Type B pancreatic cell (in vitro differentiated cells): ENCODE results near the gene SMIM38. TPM values are rescaled to one million over a fixed set of nuclear protein-coding genes. Genes with fewer than 3 reads are reported as not detected.

Experiments used
- DNase-seq: peaks from one replicate; pipeline ENCODE4 v3.0.0; 2021; ENCODE audit warnings: mixed read lengths; ENCODE audit not compliant: unreplicated experiment; ENCODE audit errors: extremely low spot score
- H3K27ac Mint-ChIP-seq: 2 replicates; pipeline ENCODE4 v1.8.0; 2021; ENCODE audit warnings: mild to moderate bottlenecking, mixed read lengths
- H3K27me3 Mint-ChIP-seq: 2 replicates; pipeline ENCODE4 v1.8.0; 2021; ENCODE audit warnings: mixed read lengths
- H3K36me3 Mint-ChIP-seq: 2 replicates; pipeline ENCODE4 v1.8.0; 2021; ENCODE audit warnings: mixed read lengths
- H3K4me1 Mint-ChIP-seq: one replicate; pipeline ENCODE4 v1.8.0; 2021; ENCODE audit warnings: mixed read lengths; ENCODE audit not compliant: unreplicated experiment
- H3K4me3 Mint-ChIP-seq: 2 replicates; pipeline ENCODE4 v1.8.0; 2021; ENCODE audit warnings: mild to moderate bottlenecking, mixed read lengths
- H3K9me3 Mint-ChIP-seq: 2 replicates; pipeline ENCODE4 v1.8.0; 2021; ENCODE audit warnings: mixed read lengths
- total RNA-seq: library from RNA; stranded (reverse); gene quantifications from 2 replicates; pipeline ENCODE4 v1.2.1, GENCODE V29; 2021; ENCODE audit warnings: low replicate concordance
- TF ChIP-seq, protein P1 (sequence below): fragments of 200-600 bp; sonication (generic); conservative IDR thresholded peaks from 2 replicates; pipeline ENCODE4 v1.5.0; 2021; ENCODE audit warnings: antibody characterized with exemption, mild to moderate bottlenecking

Gene SMIM38
- total RNA-seq, 1 donor from 2014 or later, result 5.3 TPM

GRCh38 chr11:69129053-69129452 is 26.7 kb upstream of the SMIM38 start:
- TF ChIP-seq, protein P1, sequence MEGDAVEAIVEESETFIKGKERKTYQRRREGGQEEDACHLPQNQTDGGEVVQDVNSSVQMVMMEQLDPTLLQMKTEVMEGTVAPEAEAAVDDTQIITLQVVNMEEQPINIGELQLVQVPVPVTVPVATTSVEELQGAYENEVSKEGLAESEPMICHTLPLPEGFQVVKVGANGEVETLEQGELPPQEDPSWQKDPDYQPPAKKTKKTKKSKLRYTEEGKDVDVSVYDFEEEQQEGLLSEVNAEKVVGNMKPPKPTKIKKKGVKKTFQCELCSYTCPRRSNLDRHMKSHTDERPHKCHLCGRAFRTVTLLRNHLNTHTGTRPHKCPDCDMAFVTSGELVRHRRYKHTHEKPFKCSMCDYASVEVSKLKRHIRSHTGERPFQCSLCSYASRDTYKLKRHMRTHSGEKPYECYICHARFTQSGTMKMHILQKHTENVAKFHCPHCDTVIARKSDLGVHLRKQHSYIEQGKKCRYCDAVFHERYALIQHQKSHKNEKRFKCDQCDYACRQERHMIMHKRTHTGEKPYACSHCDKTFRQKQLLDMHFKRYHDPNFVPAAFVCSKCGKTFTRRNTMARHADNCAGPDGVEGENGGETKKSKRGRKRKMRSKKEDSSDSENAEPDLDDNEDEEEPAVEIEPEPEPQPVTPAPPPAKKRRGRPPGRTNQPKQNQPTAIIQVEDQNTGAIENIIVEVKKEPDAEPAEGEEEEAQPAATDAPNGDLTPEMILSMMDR, result no peak
- Mint-ChIP-seq H3K4me1 (peaks cover 7% of the 10 kb centered on the region), H3K4me3 (no peak overlapping the region), H3K27me3 (no peaks in the 10 kb centered on the region), H3K9me3 (peaks cover 6% of the 10 kb centered on the region), H3K27ac (no peak overlapping the region), H3K36me3 (no peaks in the 10 kb centered on the region)
- DNase-seq, result no peak

DNA sequence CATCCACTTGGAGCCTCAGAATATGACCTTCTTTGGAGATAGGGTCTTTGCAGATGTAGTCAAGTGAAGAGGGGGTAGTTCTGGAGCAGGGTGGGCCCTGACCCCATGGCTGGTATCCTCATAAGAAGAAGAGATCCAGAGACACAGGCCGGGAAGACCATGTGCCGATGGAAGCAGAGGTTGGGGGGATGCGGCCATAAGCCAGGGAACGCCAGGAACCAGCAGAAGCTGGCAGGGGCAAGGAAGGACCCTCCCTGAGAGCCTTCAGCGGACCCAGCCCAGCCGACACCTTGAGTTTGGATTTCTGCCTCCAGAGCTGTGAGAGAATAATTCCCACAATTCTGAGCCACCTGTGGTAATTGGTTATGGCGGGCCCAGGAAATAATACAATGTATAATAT is 26.1 kb upstream of the SMIM38 start:
- no peaks in the 10 kb centered on the region for H3K27me3 Mint-ChIP-seq
- no peak overlapping the region for H3K27ac Mint-ChIP-seq
- no peak overlapping the region for H3K4me3 Mint-ChIP-seq
- peaks cover 1% of the 10 kb centered on the region for H3K4me1 Mint-ChIP-seq
- TF ChIP-seq, protein P1, result no peak
- peaks cover 6% of the 10 kb centered on the region for H3K9me3 Mint-ChIP-seq
- DNase-seq, result no peak
- H3K36me3 Mint-ChIP-seq, result no peaks in the 10 kb centered on the region

GRCh38 chr11:69130654-69131053 is 25.1 kb upstream of the SMIM38 start:
- DNase-seq, result no peak
- H3K27ac Mint-ChIP-seq, result no peak overlapping the region
- TF ChIP-seq, protein P1, result no peak
- H3K9me3 Mint-ChIP-seq, result peaks cover 6% of the 10 kb centered on the region
- no peaks in the 10 kb centered on the region for H3K27me3 Mint-ChIP-seq
- H3K36me3 Mint-ChIP-seq, result no peaks in the 10 kb centered on the region
- H3K4me1 Mint-ChIP-seq, result no peaks in the 10 kb centered on the region
- H3K4me3 Mint-ChIP-seq, result no peak overlapping the region

GRCh38 chr11:69131121-69131566 is 24.6 kb upstream of the SMIM38 start:
- H3K4me3 Mint-ChIP-seq, result no peak overlapping the region
- DNase-seq, result no peak
- TF ChIP-seq, protein P1, result no peak
- no peaks in the 10 kb centered on the region for H3K36me3 Mint-ChIP-seq
- H3K4me1 Mint-ChIP-seq, result peaks cover 4% of the 10 kb centered on the region
- no peaks in the 10 kb centered on the region for H3K27me3 Mint-ChIP-seq
- peaks cover 6% of the 10 kb centered on the region for H3K9me3 Mint-ChIP-seq
- no peak overlapping the region for H3K27ac Mint-ChIP-seq

DNA sequence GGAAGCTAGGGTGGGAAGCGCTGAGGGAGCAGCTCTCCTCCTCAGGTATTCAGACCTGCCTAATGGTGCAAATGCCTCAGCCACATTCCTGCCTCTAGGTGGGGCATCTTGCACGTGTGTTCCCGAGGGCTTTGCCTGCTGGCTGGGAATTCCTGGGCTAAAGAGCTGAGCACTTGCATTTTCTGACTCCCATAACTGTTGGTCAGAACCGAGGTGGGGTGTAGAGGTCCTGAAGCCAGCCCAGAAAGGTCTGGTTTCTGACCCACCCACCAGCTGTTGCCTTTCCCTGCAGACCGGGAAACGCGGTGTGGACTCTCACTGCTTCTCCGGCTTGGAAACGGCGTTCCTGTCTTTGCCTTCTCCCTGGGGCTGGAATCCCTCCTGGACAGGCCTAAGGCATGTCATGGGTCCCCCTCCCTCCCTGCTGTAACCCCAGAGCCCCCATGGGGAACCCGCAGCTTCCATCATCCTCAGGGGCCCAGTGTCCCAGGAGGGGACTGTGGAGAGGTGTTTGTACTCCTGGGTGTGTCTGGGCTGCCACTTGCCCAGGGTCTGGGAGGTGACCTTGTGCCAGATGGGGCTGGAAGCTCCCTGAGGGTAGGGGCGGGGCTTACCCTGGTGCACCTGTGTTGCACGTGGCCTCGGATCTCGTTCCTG is 24.0 kb upstream of the SMIM38 start:
- H3K36me3 Mint-ChIP-seq, result no peaks in the 10 kb centered on the region
- H3K4me1 Mint-ChIP-seq, result peaks cover 5% of the 10 kb centered on the region
- no peak for DNase-seq
- H3K4me3 Mint-ChIP-seq, result no peak overlapping the region
- TF ChIP-seq, protein P1, result peak; percentile 93
- no peaks in the 10 kb centered on the region for H3K27me3 Mint-ChIP-seq
- peaks cover 6% of the 10 kb centered on the region for H3K9me3 Mint-ChIP-seq
- H3K27ac Mint-ChIP-seq, result no peak overlapping the region

DNA sequence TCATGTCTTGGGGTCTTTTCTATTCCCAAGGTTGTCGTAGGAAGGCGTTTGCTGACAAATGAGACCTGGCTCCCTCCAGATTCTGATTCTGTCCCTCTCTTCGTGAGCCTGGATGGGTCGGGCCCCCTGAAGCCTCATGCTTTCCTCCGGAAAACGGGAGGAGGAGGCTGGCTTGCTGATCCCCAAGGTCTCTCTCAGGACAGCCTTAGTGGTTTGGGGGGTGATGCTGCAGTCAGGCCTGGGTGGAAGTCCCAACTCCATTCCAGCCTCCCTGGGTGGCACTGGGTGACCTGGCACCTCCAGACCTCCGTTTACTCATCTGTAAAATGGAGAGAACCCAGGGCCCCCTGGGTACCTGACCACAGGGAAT is 23.4 kb upstream of the SMIM38 start:
- Mint-ChIP-seq H3K36me3 (no peaks in the 10 kb centered on the region), H3K27ac (no peak overlapping the region), H3K4me1 (peaks cover 5% of the 10 kb centered on the region)

More for the DNA sequence above, 23.4 kb upstream of the SMIM38 start:
- TF ChIP-seq, protein P1, result no peak
- Mint-ChIP-seq H3K9me3 (peaks cover 6% of the 10 kb centered on the region), H3K4me3 (no peak overlapping the region), H3K27me3 (no peaks in the 10 kb centered on the region)
- DNase-seq, result no peak
